T-cell (primary cell): Measurements from ENCODE around the gene SPRN. TPM values are rescaled to one million over a fixed set of nuclear protein-coding genes. Genes with fewer than 3 reads are reported as not detected.
A peak's percentile ranks its signal among the peaks of the same experiment; 100 is the strongest.
"Not testable (repeated sequence)": the region's sequence is repeated elsewhere in the genome, so short reads cannot be mapped to it uniquely, and the experiment has no call there.

ENCODE experiments used
- ATAC-seq, 4 experiments: fragments of 200-7000 bp in 3 of 4; fragments of 150-1000 bp in 1 of 4; cut with Tn5 transposase; replicated peaks in 1 of 4; 1 replicate in 3 of 4; 2 replicates in 1 of 4; pipeline ENCODE4 v1.10.0; 2021; ENCODE audit warnings: moderate library complexity in 3 of 4, mild to moderate bottlenecking in 2 of 4, moderate number of reproducible peaks in 1 of 4
- CTCF ChIA-PET, 2 donors: fragments of 300-600 bp; sonication (Branson Sonifier 250); formaldehyde crosslinking; loops; one replicate each; lab custom pipeline; 2022; ENCODE audit warnings: antibody characterized with exemption in 2 of 2; lab: Charles Lee
- POLR2A ChIA-PET, 2 donors: fragments of 300-600 bp; sonication (Branson Sonifier 250); formaldehyde crosslinking; loops; one replicate each; lab custom pipeline; 2022; ENCODE audit warnings: antibody characterized with exemption in 2 of 2; lab: Charles Lee
- DNase-seq, 35 experiments: peaks; one replicate each; pipeline versions ENCODE4 v3.0.0 to v3.0.0-alpha.2; 2013 to 2023
- H3K27ac ChIP-seq: one replicate; pipeline ENCODE4 v1.5.1; 2013; ENCODE audit warnings: low read length
- H3K27me3 ChIP-seq, 2 experiments: replicated peaks in 1 of 2; 1 replicate in 1 of 2; 2 replicates in 1 of 2; pipeline versions ENCODE4 v1.6.1 to v1.7.0; 2013; ENCODE audit warnings: low read length in 1 of 2, mixed read lengths in 1 of 2; ENCODE audit not compliant: control insufficient read depth in 2 of 2, insufficient read depth in 2 of 2; ENCODE audit errors: extremely low read depth in 1 of 2
- H3K36me3 ChIP-seq, 2 donors: 1 replicate in 1 of 2; 2 replicates in 1 of 2; pipeline versions ENCODE4 v1.6.1 to v1.7.0; 2013; ENCODE audit warnings: low read length in 1 of 2; ENCODE audit not compliant: control insufficient read depth in 2 of 2, insufficient read depth in 1 of 2; ENCODE audit errors: extremely low read depth in 1 of 2
- H3K4me1 ChIP-seq, 2 experiments: 1 replicate in 1 of 2; 2 replicates in 1 of 2; pipeline versions ENCODE4 v1.6.1 to v1.7.0; 2013; ENCODE audit warnings: low read length in 2 of 2, mixed read lengths in 1 of 2; ENCODE audit not compliant: insufficient read depth in 2 of 2, control insufficient read depth in 1 of 2; ENCODE audit errors: extremely low read depth in 1 of 2
- H3K4me3 ChIP-seq, 2 donors: 1 replicate in 1 of 2; 2 replicates in 1 of 2; pipeline versions ENCODE4 v1.5.1 to v1.7.0; 2013; ENCODE audit warnings: mild to moderate bottlenecking in 2 of 2, low read length in 1 of 2, moderate library complexity in 1 of 2; ENCODE audit not compliant: control insufficient read depth in 1 of 2; ENCODE audit errors: extremely low read depth in 1 of 2
- H3K9me3 ChIP-seq: 2 replicates; pipeline ENCODE4 v1.7.0; 2013
- H3K27ac Mint-ChIP-seq, 2 donors: one replicate each; pipeline ENCODE4 v1.8.0; 2020 to 2021; ENCODE audit warnings: mild to moderate bottlenecking in 2 of 2, mixed read lengths in 2 of 2
- H3K27me3 Mint-ChIP-seq, 2 donors: one replicate each; pipeline ENCODE4 v1.8.0; 2021 to 2022; ENCODE audit warnings: mixed read lengths in 2 of 2
- H3K36me3 Mint-ChIP-seq: one replicate; pipeline ENCODE4 v1.8.0; 2021; ENCODE audit warnings: mixed read lengths
- H3K4me1 Mint-ChIP-seq, 3 donors: one replicate each; pipeline ENCODE4 v1.8.0; 2020 to 2022; ENCODE audit warnings: mixed read lengths in 3 of 3, mild to moderate bottlenecking in 1 of 3
- H3K4me3 Mint-ChIP-seq, 3 donors: one replicate each; pipeline ENCODE4 v1.8.0; 2020 to 2022; ENCODE audit warnings: mild to moderate bottlenecking in 3 of 3, mixed read lengths in 3 of 3, moderate library complexity in 3 of 3
- H3K9me3 Mint-ChIP-seq, 3 donors: one replicate each; pipeline ENCODE4 v1.8.0; 2020 to 2022; ENCODE audit warnings: mixed read lengths in 3 of 3
- WGBS: methylation state at CpG from one replicate; pipeline ENCODE4 v1.1.5; 2013; ENCODE audit warnings: missing lambda C conversion rate; ENCODE audit not compliant: insufficient coverage; 5-methylcytosine and 5-hydroxymethylcytosine counted together
- total RNA-seq, 35 experiments: library from RNA in 6 of 35; stranded (reverse) in 6 of 35; fragments of 120-200 nt in 1 of 35; gene quantifications; one replicate each; pipeline versions ENCODE4 v1.2.1 to v1.2.4 and lab custom pipeline; 2013 to 2026

SPRN gene
- total RNA-seq, 5 donors from 2014 or later (not counting 1 experiment from before 2014, with no cell fraction given) = 0.06 to 0.12 TPM; not detected in 3

- ChIA-PET CTCF (no interaction called here), POLR2A (no interaction called here)
- Histone ChIP-seq H3K9me3 (peaks cover 12% of the 10 kb centered on the region), H3K27ac (no peak overlapping the region), H3K4me3 (no peak overlapping the region), H3K27me3 (peaks cover 0 to 20% of the 10 kb centered on the region in 2 experiments), H3K36me3 (no peaks in the 10 kb centered on the region), H3K4me1 (peaks cover 0 to 37% of the 10 kb centered on the region in 2 experiments)
- no peak for ATAC-seq
- peak in 1 of 35 experiments; percentile 12 for DNase-seq
- Mint-ChIP-seq H3K27me3 (peaks cover 0 to 3% of the 10 kb centered on the region in 2 donors), H3K36me3 (peaks cover 14% of the 10 kb centered on the region), H3K9me3 (peaks cover 10 to 17% (median 14%) of the 10 kb centered on the region in 3 donors), H3K4me1 (peaks cover 13 to 34% (median 21%) of the 10 kb centered on the region in 3 donors), H3K27ac (peak overlapping the region; percentile 76 to 79), H3K4me3 (peak overlapping the region in 1 of 3 donors; percentile 16)
- 89% methylated on average over 14 of the region's 16 CpGs for WGBS
These were observed 18.8 kb upstream of the SPRN start for GRCh38 chr10:133442967-133443924.

DNA sequence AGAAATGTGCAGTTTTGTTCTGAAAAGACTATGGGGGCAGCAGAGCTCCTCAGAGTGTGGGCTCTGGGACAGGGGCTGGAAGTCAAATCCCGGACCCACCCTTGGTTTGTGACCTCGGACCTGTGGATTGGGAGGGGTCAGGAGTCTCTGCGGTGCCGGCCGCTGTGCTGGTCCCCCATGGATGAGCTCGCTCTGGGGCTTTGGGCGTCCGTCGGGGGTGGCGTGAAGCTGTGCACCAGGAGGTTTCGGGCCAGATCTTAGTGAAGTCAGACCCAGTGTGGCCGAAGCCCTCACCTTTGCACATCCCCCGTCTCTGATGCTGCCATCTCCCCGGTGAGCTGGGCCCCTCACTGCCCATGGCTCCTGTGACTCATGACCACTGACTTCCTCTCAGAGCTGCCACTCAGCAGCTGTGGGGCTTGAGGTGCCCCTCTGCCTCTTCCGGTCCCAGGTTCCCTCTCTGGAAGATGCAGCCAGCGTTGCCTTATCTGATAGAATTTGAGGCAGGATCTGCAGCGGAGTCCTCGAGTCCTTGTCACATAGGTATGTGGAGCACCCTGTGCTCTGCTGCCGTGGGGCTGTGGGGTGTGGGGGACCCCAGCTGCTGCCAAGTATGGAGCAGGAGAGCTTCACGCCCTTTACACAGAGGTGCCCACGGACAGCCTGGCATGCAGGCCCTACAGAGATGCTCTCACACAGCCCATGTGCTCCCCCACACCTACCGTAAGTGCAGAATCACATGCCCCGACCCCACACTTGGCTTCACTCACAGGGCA is 18.0 kb upstream of the SPRN start:
- peak overlapping the region in 1 of 2 donors; percentile 37 for H3K4me3 ChIP-seq
- Mint-ChIP-seq H3K4me3 (peak overlapping the region; percentile 16 to 62 (median 21)), H3K36me3 (peaks cover 5% of the 10 kb centered on the region), H3K27me3 (peaks cover under 1 to 3% of the 10 kb centered on the region in 2 donors), H3K27ac (peak overlapping the region; percentile 76 to 79), H3K9me3 (peaks cover 5 to 8% (median 7%) of the 10 kb centered on the region in 3 donors), H3K4me1 (peaks cover 18 to 39% (median 27%) of the 10 kb centered on the region in 3 donors)
- DNase-seq = peak in 4 of 35 experiments; percentile 9 to 20 (median 16)
- H3K36me3 ChIP-seq = no peaks in the 10 kb centered on the region
- peak overlapping the region; percentile 17 for H3K27ac ChIP-seq
- peaks cover 5% of the 10 kb centered on the region for H3K9me3 ChIP-seq
- peaks cover 0 to 23% of the 10 kb centered on the region in 2 experiments for H3K27me3 ChIP-seq
- ChIA-PET CTCF (no interaction called here), POLR2A (no interaction called here)
- ATAC-seq = peak; percentile 28 to 84 (median 50)
- WGBS = 49% methylated on average over 22 of the region's 23 CpGs
- H3K4me1 ChIP-seq = peaks cover 0 to 41% of the 10 kb centered on the region in 2 experiments

DNA sequence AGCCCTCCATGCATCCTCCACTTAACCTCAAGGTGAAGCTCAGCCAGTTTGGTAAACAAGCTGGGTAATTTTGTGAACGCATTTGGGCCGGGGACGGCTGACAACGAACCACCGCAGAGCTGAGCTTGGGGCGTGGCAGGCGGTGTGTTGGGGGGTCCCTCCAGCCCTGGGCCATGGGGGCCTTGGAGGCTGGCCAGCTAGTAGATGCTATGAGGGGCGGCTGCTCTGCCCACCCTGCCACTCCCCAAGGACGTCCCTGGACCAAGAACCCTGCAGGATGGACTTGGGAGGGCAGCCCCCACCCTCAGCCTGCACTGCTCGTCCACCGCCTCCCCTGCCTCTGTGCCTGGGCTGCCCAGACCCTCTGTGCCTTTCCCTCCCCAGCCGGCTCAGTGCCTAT is 17.4 kb upstream of the SPRN start:
- peaks cover 2 to 3% (median 3%) of the 10 kb centered on the region in 3 donors for H3K9me3 Mint-ChIP-seq
- WGBS = 48% methylated on average over 11 of the region's 12 CpGs
- CTCF ChIA-PET = no interaction called here

DNA sequence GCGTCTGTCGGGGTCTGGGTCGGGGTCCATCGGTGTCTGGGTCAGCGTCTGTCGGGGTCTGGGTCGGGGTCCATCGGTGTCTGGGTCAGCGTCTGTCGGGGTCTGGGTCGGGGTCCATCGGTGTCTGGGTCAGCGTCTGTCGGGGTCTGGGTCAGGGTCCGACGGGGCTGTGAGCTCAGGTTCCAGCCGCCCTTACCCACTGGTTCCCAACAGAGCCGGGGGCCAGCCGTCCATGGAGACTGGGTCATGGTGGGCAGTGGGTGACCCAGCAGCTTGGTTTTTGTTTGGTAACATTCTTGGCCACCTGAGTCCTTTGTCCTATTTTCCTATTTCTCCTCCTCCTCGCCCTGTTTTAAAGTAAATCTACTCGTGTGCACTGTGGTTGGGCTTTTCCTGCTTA is 16.9 kb upstream of the SPRN start:
- H3K9me3 ChIP-seq, DNase-seq, H3K36me3 Mint-ChIP-seq, POLR2A ChIA-PET, H3K36me3 ChIP-seq, CTCF ChIA-PET, H3K9me3 Mint-ChIP-seq, H3K27ac ChIP-seq, ATAC-seq: not testable (repeated sequence)
- peak overlapping the region in 1 of 2 donors; percentile 37 for H3K4me3 ChIP-seq
- H3K27me3 ChIP-seq = peaks cover 0 to 27% of the 10 kb centered on the region in 2 experiments
- Mint-ChIP-seq H3K4me1 (peaks cover 18 to 39% (median 27%) of the 10 kb centered on the region in 3 donors), H3K27me3 (peaks cover 4 to 10% of the 10 kb centered on the region in 2 donors), H3K27ac (peak overlapping the region; percentile 44 to 65), H3K4me3 (peak overlapping the region; percentile 18 to 62 (median 19))
- peaks cover 0 to 41% of the 10 kb centered on the region in 2 experiments for H3K4me1 ChIP-seq
- WGBS = 73% methylated on average over 3 of the region's 21 CpGs

More for the DNA sequence above, 17.4 kb upstream of the SPRN start:
- Histone ChIP-seq H3K4me1 (peaks cover 0 to 41% of the 10 kb centered on the region in 2 experiments), H3K27me3 (peaks cover 0 to 26% of the 10 kb centered on the region in 2 experiments), H3K36me3 (no peaks in the 10 kb centered on the region), H3K9me3 (peaks cover 2% of the 10 kb centered on the region), H3K27ac (peak overlapping the region; percentile 17), H3K4me3 (peak overlapping the region in 1 of 2 donors; percentile 37)
- Mint-ChIP-seq H3K27me3 (peaks cover 3 to 6% of the 10 kb centered on the region in 2 donors), H3K36me3 (peaks cover 2% of the 10 kb centered on the region), H3K4me1 (peaks cover 18 to 39% (median 27%) of the 10 kb centered on the region in 3 donors), H3K27ac (peak overlapping the region; percentile 44 to 76), H3K4me3 (peak overlapping the region; percentile 18 to 62 (median 19))
- DNase-seq (no peak), ATAC-seq (no peak)
- POLR2A ChIA-PET = no interaction called here

GRCh38 chr10:133440633-133441285 is 16.3 kb upstream of the SPRN start:
- CTCF ChIA-PET = no interaction called here
- ATAC-seq (no peak), DNase-seq (no peak)
- peaks cover 5 to 10% of the 10 kb centered on the region in 2 donors for H3K27me3 Mint-ChIP-seq
- WGBS = 94% methylated on average over 9 of the region's 18 CpGs
- H3K4me3 ChIP-seq = no peak overlapping the region
- no peaks in the 10 kb centered on the region for H3K36me3 ChIP-seq
- no peaks in the 10 kb centered on the region for H3K9me3 ChIP-seq
- POLR2A ChIA-PET = no interaction called here
- no peak overlapping the region for H3K4me3 Mint-ChIP-seq
- H3K27ac Mint-ChIP-seq = no peak overlapping the region
- no peak overlapping the region for H3K27ac ChIP-seq
- no peaks in the 10 kb centered on the region for H3K36me3 Mint-ChIP-seq
- peaks cover 0 to 41% of the 10 kb centered on the region in 2 experiments for H3K4me1 ChIP-seq
- H3K9me3 Mint-ChIP-seq = no peaks in the 10 kb centered on the region
- H3K27me3 ChIP-seq = peaks cover 0 to 27% of the 10 kb centered on the region in 2 experiments
- peaks cover 18 to 39% (median 27%) of the 10 kb centered on the region in 3 donors for H3K4me1 Mint-ChIP-seq
